SK-N-SH treated with all-trans-retinoic acid at 6 μM for 48 hours (cell line): Measurements from ENCODE around the gene NUP133.
A peak's percentile ranks its signal among the peaks of the same experiment; 100 is the strongest.

Experiments
- ATAC-seq: fragments of 200-7000 bp; cut with Tn5 transposase; 3 replicates; pipeline ENCODE4 v1.9.1; 2020; ENCODE audit warnings: mild to moderate bottlenecking, moderate library complexity
- BACH2 ChIP-seq: fragments of 250-450 bp; sonication (Bioruptor Pico); IDR thresholded peaks from 2 replicates; pipeline ENCODE4 v1.9.0; 2021; ENCODE audit warnings: mild to moderate bottlenecking, borderline replicate concordance
- CSDC2 ChIP-seq: fragments of 250-450 bp; sonication (Bioruptor Pico); IDR thresholded peaks from 2 replicates; pipeline ENCODE4 v1.5.0; 2020; ENCODE audit warnings: mild to moderate bottlenecking, moderate library complexity
- ESRRG ChIP-seq: fragments of 250-450 bp; sonication (Bioruptor Pico); IDR thresholded peaks from 2 replicates; pipeline ENCODE4 v1.6.1; 2021; ENCODE audit warnings: mild to moderate bottlenecking
- GLIS3 ChIP-seq: fragments of 250-450 bp; sonication (Bioruptor Pico); IDR thresholded peaks from 2 replicates; pipeline ENCODE4 v1.5.0; 2020; ENCODE audit warnings: mild to moderate bottlenecking, moderate library complexity
- ISL1 ChIP-seq: fragments of 250-450 bp; sonication (Bioruptor Pico); IDR thresholded peaks from 2 replicates; pipeline ENCODE4 v2.1.2; 2022; ENCODE audit warnings: mild to moderate bottlenecking, moderate library complexity
- OSR1 ChIP-seq: fragments of 250-450 bp; sonication (Bioruptor Pico); IDR thresholded peaks from 2 replicates; pipeline ENCODE4 v1.8.0; 2022; ENCODE audit warnings: moderate library complexity, mild to moderate bottlenecking, inconsistent platforms
- PPARA ChIP-seq: fragments of 250-450 bp; sonication (Bioruptor Pico); IDR thresholded peaks from 2 replicates; pipeline ENCODE4 v1.5.0; 2020; ENCODE audit warnings: mild to moderate bottlenecking, borderline replicate concordance
- RARB ChIP-seq: fragments of 250-450 bp; sonication (Bioruptor Pico); IDR thresholded peaks from 2 replicates; pipeline ENCODE4 v1.8.0; 2021; ENCODE audit warnings: mild to moderate bottlenecking, moderate library complexity
- SNAI2 ChIP-seq: fragments of 250-450 bp; sonication (Bioruptor Pico); IDR thresholded peaks from 2 replicates; pipeline ENCODE4 v1.5.0; 2020; ENCODE audit warnings: mild to moderate bottlenecking, moderate library complexity
- TOX ChIP-seq: fragments of 250-450 bp; sonication (Bioruptor Pico); IDR thresholded peaks from 2 replicates; pipeline ENCODE4 v1.8.0; 2021; ENCODE audit warnings: mild to moderate bottlenecking, moderate library complexity, borderline replicate concordance
- ZC3H10 ChIP-seq: fragments of 250-450 bp; sonication (Bioruptor Pico); IDR thresholded peaks from 2 replicates; pipeline ENCODE4 v1.5.1; 2021; ENCODE audit warnings: mild to moderate bottlenecking, moderate library complexity
- ZFP3 ChIP-seq: fragments of 250-450 bp; sonication (Bioruptor Pico); IDR thresholded peaks from 2 replicates; pipeline ENCODE4 v1.5.0; 2020; ENCODE audit warnings: mild to moderate bottlenecking, moderate library complexity
- ZFP30 ChIP-seq: fragments of 450-650 bp; formaldehyde crosslinking; IDR thresholded peaks from 2 replicates; pipeline ENCODE4 v1.5.0; 2022; ENCODE audit warnings: mild to moderate bottlenecking, moderate library complexity
- ZNF70 ChIP-seq: fragments of 450-650 bp; formaldehyde crosslinking; IDR thresholded peaks from 2 replicates; pipeline ENCODE4 v1.5.0; 2020; ENCODE audit warnings: mild to moderate bottlenecking, moderate library complexity
- ZNF8 ChIP-seq: fragments of 450-650 bp; formaldehyde crosslinking; IDR thresholded peaks from 2 replicates; pipeline ENCODE4 v1.5.0; 2020; ENCODE audit warnings: mild to moderate bottlenecking, moderate library complexity
- TF ChIP-seq, protein P1 (sequence below): fragments of 250-450 bp; sonication (Bioruptor Pico); IDR thresholded peaks from 2 replicates; pipeline ENCODE4 v1.8.0; 2020; ENCODE audit warnings: mild to moderate bottlenecking, moderate library complexity, borderline replicate concordance
- TF ChIP-seq, protein P2 (sequence below): fragments of 250-450 bp; sonication (Bioruptor Pico); IDR thresholded peaks from 2 replicates; pipeline ENCODE4 v1.5.0; 2020; ENCODE audit warnings: mild to moderate bottlenecking, moderate library complexity
- TF ChIP-seq, protein P3 (sequence below): fragments of 250-450 bp; sonication (Bioruptor Pico); IDR thresholded peaks from 2 replicates; pipeline ENCODE4 v1.8.0; 2021; ENCODE audit warnings: low read depth, mild to moderate bottlenecking, moderate library complexity, borderline replicate concordance
- TF ChIP-seq, protein P4 (sequence below): fragments of 250-450 bp; sonication (Bioruptor Pico); IDR thresholded peaks from 2 replicates; pipeline ENCODE4 v1.5.1; 2020; ENCODE audit warnings: low read depth, mild to moderate bottlenecking, moderate library complexity
- TF ChIP-seq, protein P5 (sequence below): fragments of 250-450 bp; sonication (Bioruptor Pico); IDR thresholded peaks from 2 replicates; pipeline ENCODE4 v1.5.1; 2021; ENCODE audit warnings: mild to moderate bottlenecking, moderate library complexity

Gene NUP133

GRCh38 chr1:229452956-229453801 lies 55.0 kb downstream of the NUP133 start:
- ATAC-seq = peak; percentile 86
- TF ChIP-seq, protein P1, sequence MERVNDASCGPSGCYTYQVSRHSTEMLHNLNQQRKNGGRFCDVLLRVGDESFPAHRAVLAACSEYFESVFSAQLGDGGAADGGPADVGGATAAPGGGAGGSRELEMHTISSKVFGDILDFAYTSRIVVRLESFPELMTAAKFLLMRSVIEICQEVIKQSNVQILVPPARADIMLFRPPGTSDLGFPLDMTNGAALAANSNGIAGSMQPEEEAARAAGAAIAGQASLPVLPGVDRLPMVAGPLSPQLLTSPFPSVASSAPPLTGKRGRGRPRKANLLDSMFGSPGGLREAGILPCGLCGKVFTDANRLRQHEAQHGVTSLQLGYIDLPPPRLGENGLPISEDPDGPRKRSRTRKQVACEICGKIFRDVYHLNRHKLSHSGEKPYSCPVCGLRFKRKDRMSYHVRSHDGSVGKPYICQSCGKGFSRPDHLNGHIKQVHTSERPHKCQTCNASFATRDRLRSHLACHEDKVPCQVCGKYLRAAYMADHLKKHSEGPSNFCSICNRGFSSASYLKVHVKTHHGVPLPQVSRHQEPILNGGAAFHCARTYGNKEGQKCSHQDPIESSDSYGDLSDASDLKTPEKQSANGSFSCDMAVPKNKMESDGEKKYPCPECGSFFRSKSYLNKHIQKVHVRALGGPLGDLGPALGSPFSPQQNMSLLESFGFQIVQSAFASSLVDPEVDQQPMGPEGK (CRISPR knock-in tag) = no peak
- no peak for TF ChIP-seq ZNF8 (CRISPR knock-in tag)
- TF ChIP-seq, protein P2, sequence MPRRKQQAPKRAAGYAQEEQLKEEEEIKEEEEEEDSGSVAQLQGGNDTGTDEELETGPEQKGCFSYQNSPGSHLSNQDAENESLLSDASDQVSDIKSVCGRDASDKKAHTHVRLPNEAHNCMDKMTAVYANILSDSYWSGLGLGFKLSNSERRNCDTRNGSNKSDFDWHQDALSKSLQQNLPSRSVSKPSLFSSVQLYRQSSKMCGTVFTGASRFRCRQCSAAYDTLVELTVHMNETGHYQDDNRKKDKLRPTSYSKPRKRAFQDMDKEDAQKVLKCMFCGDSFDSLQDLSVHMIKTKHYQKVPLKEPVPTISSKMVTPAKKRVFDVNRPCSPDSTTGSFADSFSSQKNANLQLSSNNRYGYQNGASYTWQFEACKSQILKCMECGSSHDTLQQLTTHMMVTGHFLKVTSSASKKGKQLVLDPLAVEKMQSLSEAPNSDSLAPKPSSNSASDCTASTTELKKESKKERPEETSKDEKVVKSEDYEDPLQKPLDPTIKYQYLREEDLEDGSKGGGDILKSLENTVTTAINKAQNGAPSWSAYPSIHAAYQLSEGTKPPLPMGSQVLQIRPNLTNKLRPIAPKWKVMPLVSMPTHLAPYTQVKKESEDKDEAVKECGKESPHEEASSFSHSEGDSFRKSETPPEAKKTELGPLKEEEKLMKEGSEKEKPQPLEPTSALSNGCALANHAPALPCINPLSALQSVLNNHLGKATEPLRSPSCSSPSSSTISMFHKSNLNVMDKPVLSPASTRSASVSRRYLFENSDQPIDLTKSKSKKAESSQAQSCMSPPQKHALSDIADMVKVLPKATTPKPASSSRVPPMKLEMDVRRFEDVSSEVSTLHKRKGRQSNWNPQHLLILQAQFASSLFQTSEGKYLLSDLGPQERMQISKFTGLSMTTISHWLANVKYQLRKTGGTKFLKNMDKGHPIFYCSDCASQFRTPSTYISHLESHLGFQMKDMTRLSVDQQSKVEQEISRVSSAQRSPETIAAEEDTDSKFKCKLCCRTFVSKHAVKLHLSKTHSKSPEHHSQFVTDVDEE = no peak
- TF ChIP-seq, all 23 proteins: peak for 0

DNA sequence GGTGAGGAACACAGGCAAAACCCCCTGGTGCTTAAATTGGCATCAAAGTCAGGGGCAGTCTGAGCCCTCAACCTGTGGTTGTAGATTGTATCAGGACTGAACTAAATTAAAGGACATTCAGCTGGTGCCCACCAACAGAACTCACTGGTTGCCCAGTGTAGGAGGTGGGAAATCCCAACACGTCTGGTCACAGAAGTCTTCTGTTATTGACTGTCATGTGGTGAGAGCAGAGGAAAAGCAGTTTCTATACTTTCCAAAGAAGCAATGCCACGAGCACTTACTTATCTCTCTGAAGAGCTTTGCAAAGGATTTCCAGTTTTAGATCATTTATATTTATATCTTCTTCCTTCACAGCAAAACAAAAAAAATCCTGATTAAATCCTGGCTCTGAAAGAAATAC lies 59.3 kb downstream of the NUP133 start:
- TF ChIP-seq ZNF70 (CRISPR knock-in tag) (no peak), ZFP3 (no peak), ZFP30 (CRISPR knock-in tag) (no peak), ZC3H10 (CRISPR knock-in tag) (no peak), ESRRG (CRISPR knock-in tag) (no peak), OSR1 (CRISPR knock-in tag) (no peak), GLIS3 (CRISPR knock-in tag) (no peak), ISL1 (CRISPR knock-in tag) (no peak), RARB (CRISPR knock-in tag) (no peak), BACH2 (CRISPR knock-in tag) (no peak), SNAI2 (CRISPR knock-in tag) (no peak), ZNF8 (CRISPR knock-in tag) (no peak), CSDC2 (CRISPR knock-in tag) (no peak), TOX (CRISPR knock-in tag) (no peak), PPARA (CRISPR knock-in tag) (no peak)
- TF ChIP-seq, protein P2 = no peak
- TF ChIP-seq, protein P3, sequence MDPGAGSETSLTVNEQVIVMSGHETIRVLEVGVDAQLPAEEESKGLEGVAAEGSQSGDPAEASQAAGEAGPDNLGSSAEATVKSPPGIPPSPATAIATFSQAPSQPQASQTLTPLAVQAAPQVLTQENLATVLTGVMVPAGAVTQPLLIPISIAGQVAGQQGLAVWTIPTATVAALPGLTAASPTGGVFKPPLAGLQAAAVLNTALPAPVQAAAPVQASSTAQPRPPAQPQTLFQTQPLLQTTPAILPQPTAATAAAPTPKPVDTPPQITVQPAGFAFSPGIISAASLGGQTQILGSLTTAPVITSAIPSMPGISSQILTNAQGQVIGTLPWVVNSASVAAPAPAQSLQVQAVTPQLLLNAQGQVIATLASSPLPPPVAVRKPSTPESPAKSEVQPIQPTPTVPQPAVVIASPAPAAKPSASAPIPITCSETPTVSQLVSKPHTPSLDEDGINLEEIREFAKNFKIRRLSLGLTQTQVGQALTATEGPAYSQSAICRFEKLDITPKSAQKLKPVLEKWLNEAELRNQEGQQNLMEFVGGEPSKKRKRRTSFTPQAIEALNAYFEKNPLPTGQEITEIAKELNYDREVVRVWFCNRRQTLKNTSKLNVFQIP = no peak
- TF ChIP-seq, protein P4, sequence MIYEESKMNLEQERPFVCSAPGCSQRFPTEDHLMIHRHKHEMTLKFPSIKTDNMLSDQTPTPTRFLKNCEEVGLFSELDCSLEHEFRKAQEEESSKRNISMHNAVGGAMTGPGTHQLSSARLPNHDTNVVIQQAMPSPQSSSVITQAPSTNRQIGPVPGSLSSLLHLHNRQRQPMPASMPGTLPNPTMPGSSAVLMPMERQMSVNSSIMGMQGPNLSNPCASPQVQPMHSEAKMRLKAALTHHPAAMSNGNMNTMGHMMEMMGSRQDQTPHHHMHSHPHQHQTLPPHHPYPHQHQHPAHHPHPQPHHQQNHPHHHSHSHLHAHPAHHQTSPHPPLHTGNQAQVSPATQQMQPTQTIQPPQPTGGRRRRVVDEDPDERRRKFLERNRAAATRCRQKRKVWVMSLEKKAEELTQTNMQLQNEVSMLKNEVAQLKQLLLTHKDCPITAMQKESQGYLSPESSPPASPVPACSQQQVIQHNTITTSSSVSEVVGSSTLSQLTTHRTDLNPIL (CRISPR knock-in tag) = no peak
- TF ChIP-seq, protein P5, sequence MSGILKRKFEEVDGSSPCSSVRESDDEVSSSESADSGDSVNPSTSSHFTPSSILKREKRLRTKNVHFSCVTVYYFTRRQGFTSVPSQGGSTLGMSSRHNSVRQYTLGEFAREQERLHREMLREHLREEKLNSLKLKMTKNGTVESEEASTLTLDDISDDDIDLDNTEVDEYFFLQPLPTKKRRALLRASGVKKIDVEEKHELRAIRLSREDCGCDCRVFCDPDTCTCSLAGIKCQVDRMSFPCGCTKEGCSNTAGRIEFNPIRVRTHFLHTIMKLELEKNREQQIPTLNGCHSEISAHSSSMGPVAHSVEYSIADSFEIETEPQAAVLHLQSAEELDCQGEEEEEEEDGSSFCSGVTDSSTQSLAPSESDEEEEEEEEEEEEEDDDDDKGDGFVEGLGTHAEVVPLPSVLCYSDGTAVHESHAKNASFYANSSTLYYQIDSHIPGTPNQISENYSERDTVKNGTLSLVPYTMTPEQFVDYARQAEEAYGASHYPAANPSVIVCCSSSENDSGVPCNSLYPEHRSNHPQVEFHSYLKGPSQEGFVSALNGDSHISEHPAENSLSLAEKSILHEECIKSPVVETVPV (CRISPR knock-in tag) = no peak
- ATAC-seq = no peak
